C4-2B (cell line): ENCODE results near the gene ANKEF1.

Experiments
- H3K27ac ChIP-seq: fragments of 450-650 bp; 2 replicates; pipeline ENCODE4 v1.5.1; 2017
- ZFX ChIP-seq: fragments of 450-650 bp; IDR thresholded peaks from 2 replicates; pipeline ENCODE4 v1.6.1; 2017
- TF ChIP-seq, protein P1 (sequence below): fragments of 450-650 bp; conservative IDR thresholded peaks from 2 replicates; pipeline ENCODE4 v1.5.1; 2017; ENCODE audit warnings: mild to moderate bottlenecking

ANKEF1 gene

DNA sequence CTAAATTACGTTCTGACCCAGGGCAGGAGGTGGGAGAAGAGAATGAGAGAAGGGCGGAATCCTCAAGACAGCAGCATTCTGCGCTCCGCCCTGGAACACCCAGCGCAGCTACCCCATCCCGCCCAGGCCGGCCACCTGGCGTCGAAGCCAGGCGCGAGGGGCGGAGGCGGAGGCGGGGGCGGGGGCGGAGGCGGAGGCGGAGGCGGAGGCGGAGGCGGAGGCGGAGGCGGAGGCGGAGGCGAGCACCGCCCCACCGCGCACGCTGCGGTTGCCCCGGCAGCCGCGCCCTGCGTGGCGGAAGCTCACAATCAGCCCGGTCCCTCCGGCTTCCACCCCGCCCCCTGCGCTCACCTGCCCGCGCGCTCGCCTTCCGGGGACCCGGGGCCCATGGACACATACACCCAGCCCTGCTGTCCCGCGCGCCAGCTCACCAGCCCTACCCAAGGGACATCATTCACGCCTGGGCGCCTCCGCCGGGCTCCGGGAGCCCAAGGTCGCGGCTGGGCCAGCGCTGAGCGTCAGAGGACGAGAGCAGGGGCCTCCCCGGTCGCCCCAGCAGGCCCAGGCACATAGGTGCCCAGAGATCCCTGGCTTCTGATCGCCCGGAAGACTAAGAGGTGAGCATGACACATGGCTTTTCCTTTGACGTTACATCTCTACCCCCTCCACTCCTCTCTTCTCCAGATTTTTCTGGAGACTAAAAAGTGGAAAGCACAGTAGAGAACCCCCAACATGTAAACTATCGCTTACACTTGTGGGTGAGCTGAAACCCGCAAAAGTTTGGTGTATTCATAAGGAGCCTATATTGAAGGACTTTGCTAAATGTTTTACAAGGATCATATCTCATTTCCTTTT, at the start of gene ANKEF1:
Gene ANKEF1, plus strand, starts transcription at position 271 of the 855 bp plus-strand sequence. CDS start 3,315 bp downstream, outside the sequence.
- peak within 1 kb of the TSS; percentile 87 for H3K27ac ChIP-seq
- TF ChIP-seq, protein P1, sequence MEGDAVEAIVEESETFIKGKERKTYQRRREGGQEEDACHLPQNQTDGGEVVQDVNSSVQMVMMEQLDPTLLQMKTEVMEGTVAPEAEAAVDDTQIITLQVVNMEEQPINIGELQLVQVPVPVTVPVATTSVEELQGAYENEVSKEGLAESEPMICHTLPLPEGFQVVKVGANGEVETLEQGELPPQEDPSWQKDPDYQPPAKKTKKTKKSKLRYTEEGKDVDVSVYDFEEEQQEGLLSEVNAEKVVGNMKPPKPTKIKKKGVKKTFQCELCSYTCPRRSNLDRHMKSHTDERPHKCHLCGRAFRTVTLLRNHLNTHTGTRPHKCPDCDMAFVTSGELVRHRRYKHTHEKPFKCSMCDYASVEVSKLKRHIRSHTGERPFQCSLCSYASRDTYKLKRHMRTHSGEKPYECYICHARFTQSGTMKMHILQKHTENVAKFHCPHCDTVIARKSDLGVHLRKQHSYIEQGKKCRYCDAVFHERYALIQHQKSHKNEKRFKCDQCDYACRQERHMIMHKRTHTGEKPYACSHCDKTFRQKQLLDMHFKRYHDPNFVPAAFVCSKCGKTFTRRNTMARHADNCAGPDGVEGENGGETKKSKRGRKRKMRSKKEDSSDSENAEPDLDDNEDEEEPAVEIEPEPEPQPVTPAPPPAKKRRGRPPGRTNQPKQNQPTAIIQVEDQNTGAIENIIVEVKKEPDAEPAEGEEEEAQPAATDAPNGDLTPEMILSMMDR, result no peak
- TF ChIP-seq ZFX, result peak; percentile 73

DNA sequence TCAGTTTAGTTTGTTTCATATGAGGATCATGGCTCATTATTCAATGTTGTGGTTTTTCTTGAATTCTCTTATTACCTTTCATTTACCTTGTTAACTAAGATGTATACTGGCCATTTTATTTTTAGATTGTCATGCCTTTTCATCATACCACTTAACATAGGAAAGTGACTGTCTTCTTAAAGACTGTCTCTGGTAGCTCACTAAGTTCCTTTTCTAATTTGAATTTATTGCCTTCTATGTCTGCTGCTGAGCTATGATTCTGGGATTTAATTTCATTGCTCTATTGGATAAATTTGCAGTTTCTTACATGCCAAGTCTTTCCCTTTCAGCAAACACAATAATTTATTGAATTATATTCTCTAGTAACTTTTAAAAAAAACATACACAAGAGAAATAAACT, 49.5 kb upstream of the ANKEF1 start:
- TF ChIP-seq ZFX, result no peak
- TF ChIP-seq, protein P1, result no peak
- no peak overlapping the region for H3K27ac ChIP-seq

DNA sequence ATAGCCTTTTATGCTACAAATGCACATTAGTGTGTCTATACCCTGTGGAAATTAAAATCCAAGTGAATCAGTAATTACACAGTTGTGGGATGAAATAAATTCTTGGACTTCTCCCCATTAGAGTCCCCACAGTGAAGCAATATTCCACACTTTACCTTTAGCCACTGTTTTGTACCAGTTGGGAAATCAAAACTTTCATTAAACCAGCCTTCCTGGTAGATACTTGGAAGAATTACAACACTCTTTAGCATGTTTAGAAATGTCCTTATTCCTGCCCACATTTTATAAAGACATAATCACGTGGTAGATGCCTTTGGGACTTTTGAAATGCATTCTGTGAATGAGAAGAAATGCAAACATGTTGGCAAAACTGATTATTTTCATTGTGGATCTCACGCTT, 49.0 kb upstream of the ANKEF1 start:
- TF ChIP-seq, protein P1, result no peak
- no peak for TF ChIP-seq ZFX
- no peak overlapping the region for H3K27ac ChIP-seq

DNA sequence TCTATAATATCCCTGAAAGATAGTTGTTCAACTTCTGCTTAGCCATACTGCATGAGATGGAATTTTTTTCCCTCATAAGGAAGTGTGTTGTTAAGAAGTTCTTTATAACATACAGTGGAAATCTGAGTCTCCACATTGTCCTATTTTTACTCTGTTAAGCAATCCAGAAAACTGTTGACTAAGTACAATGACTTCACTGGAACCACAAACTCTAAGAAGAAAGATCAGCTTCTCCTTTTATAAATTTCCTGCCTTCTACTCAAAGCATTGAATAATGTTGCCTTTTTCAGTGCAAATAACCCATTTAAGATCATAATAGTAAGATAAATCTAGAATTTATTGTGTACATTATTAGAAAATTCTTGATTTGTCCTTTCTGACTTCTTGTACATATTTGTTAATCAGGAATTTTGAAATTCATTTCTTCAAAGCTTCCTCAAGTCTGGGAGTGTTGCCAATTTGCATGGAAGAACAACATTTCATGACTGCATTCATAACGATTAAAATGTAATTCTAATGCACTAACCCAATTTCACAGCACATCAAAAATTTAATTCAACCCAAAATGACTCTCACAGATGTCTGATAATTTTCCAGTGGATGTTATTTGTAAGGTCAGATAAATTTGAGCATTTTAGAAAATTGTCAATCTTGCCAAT, 45.6 kb upstream of the ANKEF1 start:
- H3K27ac ChIP-seq, result no peak overlapping the region

DNA sequence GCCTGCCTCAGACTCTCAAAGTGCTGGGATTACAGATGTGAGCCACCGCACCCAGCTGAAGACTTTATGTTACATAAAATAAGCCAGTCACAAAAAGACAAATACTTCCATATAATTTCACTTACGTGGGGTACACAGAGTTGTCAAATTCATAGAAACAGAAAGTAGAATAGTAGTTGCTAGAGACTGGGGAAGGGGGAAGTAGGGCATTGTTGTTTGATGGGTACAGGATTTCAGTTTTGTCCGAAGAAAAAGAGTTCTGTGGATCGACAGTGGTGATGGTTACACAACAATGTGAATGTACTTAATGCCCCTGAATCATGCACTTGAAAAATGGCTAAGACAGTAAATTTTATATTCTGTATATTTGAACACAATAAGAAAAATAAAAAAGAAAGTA, 41.6 kb upstream of the ANKEF1 start:
- no peak overlapping the region for H3K27ac ChIP-seq
- TF ChIP-seq, protein P1, result no peak

More for the DNA sequence above, 45.6 kb upstream of the ANKEF1 start:
- TF ChIP-seq, protein P1, result no peak
- TF ChIP-seq ZFX, result no peak

DNA sequence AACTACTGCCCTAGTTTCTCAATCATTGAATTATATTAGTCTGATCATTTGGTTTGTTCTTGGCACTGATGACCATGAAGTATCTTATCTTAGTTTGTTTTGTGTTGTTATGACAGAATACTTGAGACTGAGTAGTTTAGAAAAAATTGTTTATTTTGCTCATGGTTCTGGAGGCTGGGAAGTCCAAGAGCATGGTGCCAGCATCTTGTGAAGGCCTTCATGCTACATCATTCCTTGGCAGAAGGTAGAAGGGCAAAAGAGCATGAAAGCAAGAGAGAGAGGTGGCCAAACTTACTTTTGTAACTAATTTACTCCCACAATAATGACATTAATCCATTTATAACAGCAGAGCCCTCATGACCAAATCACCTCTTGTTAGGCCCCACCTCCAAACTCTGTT, 40.1 kb upstream of the ANKEF1 start:
- TF ChIP-seq, protein P1, result no peak
- no peak for TF ChIP-seq ZFX
- no peak overlapping the region for H3K27ac ChIP-seq
